DOHH2 (cell line): Measurements from ENCODE around the gene MB21D2.

Source experiments
- EZH2phosphoT487 ChIP-seq: fragments of 200-600 bp; sonication (generic); IDR thresholded peaks from 2 replicates; pipeline ENCODE4 v1.6.1; 2017; ENCODE audit warnings: borderline replicate concordance, mild to moderate bottlenecking, antibody characterized with exemption, low read length, moderate library complexity, mixed read lengths
- TF ChIP-seq, protein P1 (sequence below): fragments of 200-600 bp; sonication (generic); IDR thresholded peaks from one replicate; pipeline ENCODE4 v1.5.1; 2014; ENCODE audit warnings: antibody characterized with exemption, mild to moderate bottlenecking, low read depth, low read length; ENCODE audit not compliant: poor library complexity, severe bottlenecking

DNA sequence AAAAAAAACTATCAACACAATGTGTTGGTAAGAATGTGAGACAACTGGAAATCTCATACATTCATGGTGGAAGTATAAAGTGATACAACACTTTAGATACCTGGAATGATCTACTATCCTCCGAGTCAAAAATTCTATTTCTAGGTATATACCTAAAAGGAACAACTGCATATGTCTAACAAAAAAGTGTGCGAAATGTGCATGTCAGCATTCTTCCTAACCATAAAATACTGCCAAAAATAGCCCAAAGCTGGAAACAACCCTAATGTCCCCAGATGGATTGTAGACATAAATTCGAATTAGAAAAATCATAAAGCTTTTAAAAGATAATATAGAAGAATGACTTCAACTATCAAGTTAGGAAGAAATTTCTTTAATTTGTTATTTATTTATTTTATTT, 139.1 kb downstream of the MB21D2 start:
- TF ChIP-seq, protein P1, sequence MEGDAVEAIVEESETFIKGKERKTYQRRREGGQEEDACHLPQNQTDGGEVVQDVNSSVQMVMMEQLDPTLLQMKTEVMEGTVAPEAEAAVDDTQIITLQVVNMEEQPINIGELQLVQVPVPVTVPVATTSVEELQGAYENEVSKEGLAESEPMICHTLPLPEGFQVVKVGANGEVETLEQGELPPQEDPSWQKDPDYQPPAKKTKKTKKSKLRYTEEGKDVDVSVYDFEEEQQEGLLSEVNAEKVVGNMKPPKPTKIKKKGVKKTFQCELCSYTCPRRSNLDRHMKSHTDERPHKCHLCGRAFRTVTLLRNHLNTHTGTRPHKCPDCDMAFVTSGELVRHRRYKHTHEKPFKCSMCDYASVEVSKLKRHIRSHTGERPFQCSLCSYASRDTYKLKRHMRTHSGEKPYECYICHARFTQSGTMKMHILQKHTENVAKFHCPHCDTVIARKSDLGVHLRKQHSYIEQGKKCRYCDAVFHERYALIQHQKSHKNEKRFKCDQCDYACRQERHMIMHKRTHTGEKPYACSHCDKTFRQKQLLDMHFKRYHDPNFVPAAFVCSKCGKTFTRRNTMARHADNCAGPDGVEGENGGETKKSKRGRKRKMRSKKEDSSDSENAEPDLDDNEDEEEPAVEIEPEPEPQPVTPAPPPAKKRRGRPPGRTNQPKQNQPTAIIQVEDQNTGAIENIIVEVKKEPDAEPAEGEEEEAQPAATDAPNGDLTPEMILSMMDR: no peak
- TF ChIP-seq EZH2phosphoT487: no peak
